Activated naive CD8-positive, alpha-beta T cell treated with anti-CD3 and anti-CD28 coated beads, Interleukin-2, amount 10 ng/mL, durations not matched to agents 7 days and 5 days (primary cell): ENCODE data around the gene CXCL6. TPM values are rescaled to one million over a fixed set of nuclear protein-coding genes. Genes with fewer than 3 reads are reported as not detected.

Experiments used
- ATAC-seq: fragments of 150-1000 bp; cut with Tn5 transposase; one replicate; pipeline ENCODE4 v1.10.0; 2021; ENCODE audit warnings: low read depth, moderate library complexity
- POLR2A ChIA-PET: fragments of 350-600 bp; sonication (Branson Sonifier 250); formaldehyde crosslinking; loops from one replicate; lab custom pipeline; 2021; ENCODE audit warnings: antibody characterized with exemption; lab: Charles Lee
- DNase-seq: peaks from one replicate; pipeline ENCODE4 v3.0.0; 2021
- H3K27ac Mint-ChIP-seq: one replicate; pipeline ENCODE4 v1.8.0; 2022; ENCODE audit warnings: mild to moderate bottlenecking, mixed read lengths
- H3K27me3 Mint-ChIP-seq: one replicate; pipeline ENCODE4 v1.8.0; 2022; ENCODE audit warnings: mild to moderate bottlenecking, moderate library complexity, mixed read lengths
- H3K36me3 Mint-ChIP-seq: one replicate; pipeline ENCODE4 v1.8.0; 2021; ENCODE audit warnings: mild to moderate bottlenecking, mixed read lengths
- H3K4me1 Mint-ChIP-seq: one replicate; pipeline ENCODE4 v1.8.0; 2021; ENCODE audit warnings: mixed read lengths
- H3K4me3 Mint-ChIP-seq: one replicate; pipeline ENCODE4 v1.8.0; 2022; ENCODE audit warnings: mild to moderate bottlenecking, moderate library complexity, mixed read lengths
- H3K9me3 Mint-ChIP-seq: one replicate; pipeline ENCODE4 v1.8.0; 2021; ENCODE audit warnings: mixed read lengths
- total RNA-seq, 2 experiments: library from RNA; stranded (reverse); gene quantifications; one replicate each; pipeline ENCODE4 v1.2.3, GENCODE V29; 2021

CXCL6 gene
- total RNA-seq, 2 experiments from 2014 or later: not detected

DNA sequence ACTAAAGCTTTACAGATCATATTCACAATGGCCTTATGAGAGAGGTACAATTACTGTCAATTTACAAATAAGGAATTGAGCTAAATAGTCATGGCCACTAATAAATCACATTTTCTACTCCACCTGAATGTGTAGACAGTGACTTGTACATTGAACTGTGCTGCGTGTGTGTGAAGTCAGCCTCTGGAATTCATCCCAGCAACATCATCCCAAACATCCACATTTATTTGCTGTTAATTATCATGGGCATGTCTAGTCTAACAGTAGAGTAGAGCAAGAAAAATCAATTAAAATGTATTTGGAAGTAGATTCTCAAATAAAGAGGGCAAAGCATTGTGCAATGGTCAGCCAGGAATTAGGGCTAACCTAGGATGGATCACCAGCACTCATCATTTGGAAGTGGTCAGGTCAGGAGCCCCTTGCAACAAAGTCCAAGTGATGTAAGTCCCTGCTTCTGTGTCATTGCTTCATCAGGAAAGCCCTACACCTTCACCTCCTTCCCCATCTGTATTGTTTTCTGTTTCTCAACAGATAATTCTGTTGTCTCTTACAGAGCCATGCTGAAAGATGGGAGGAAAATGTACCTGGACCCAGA lies 11.8 kb downstream of the CXCL6 start:
- H3K36me3 Mint-ChIP-seq: no peaks in the 10 kb centered on the region
- no peak for DNase-seq
- no peaks in the 10 kb centered on the region for H3K9me3 Mint-ChIP-seq
- ATAC-seq: no peak
- H3K4me3 Mint-ChIP-seq: no peak overlapping the region
- POLR2A ChIA-PET: no interaction called here
- no peak overlapping the region for H3K27ac Mint-ChIP-seq
- no peaks in the 10 kb centered on the region for H3K4me1 Mint-ChIP-seq
- no peaks in the 10 kb centered on the region for H3K27me3 Mint-ChIP-seq

DNA sequence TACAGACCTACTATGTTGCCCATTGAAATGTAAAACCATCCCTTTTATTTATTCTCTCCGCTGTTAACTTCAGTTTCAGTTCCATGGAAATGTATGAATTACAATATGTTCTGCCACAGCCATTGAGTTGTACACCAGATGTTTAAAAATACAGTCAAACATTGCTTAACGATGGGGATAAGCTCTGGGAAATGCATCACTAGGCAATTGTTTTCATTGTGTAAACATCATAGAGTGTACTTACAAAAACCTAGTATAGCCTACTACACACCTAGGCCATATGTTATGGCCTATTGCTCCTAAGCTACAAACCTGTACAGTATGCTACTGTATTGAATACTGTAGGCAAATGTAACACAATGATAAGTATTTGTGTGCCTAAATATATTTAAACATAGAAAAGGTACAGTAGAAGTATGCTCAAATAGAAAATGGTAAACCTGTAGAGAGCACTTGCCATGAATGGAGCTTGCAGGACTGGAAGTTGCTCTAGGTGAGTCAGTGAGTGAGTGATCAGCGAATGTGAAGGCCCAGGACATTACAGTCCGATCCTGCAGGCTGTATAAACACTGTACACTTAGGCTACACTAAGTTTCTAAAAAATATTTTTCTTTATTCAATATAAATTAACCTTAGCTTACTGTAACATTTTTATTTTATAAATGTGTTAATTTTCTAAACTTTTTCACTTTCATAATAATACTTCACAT lies 13.9 kb downstream of the CXCL6 start:
- POLR2A ChIA-PET: no interaction called here
- DNase-seq (no peak), ATAC-seq (no peak)
- Mint-ChIP-seq H3K4me1 (no peaks in the 10 kb centered on the region), H3K4me3 (no peak overlapping the region), H3K27ac (no peak overlapping the region), H3K36me3 (no peaks in the 10 kb centered on the region), H3K27me3 (peaks cover 6% of the 10 kb centered on the region), H3K9me3 (no peaks in the 10 kb centered on the region)

DNA sequence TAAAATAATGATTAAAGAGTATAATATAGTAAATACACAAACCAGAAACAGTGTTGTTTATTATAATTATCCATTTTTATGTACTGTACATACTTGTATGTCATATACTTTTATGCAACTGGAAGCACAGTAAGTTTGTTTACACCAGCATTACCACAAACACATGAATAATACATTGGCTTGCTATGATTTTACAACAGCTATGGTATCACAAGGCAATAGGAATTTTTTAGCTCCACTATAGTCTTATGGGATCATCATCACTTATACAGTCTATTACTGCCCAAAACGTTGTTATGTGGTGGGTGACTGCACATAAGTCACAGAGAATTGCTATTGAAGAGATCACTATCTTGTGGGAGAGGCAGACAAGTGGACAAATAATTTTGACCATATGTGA lies 14.8 kb downstream of the CXCL6 start:
- POLR2A ChIA-PET: no interaction called here
- no peak for DNase-seq
- Mint-ChIP-seq H3K27ac (no peak overlapping the region), H3K27me3 (peaks cover 6% of the 10 kb centered on the region), H3K36me3 (no peaks in the 10 kb centered on the region), H3K9me3 (no peaks in the 10 kb centered on the region), H3K4me3 (no peak overlapping the region), H3K4me1 (no peaks in the 10 kb centered on the region)
- ATAC-seq: no peak

DNA sequence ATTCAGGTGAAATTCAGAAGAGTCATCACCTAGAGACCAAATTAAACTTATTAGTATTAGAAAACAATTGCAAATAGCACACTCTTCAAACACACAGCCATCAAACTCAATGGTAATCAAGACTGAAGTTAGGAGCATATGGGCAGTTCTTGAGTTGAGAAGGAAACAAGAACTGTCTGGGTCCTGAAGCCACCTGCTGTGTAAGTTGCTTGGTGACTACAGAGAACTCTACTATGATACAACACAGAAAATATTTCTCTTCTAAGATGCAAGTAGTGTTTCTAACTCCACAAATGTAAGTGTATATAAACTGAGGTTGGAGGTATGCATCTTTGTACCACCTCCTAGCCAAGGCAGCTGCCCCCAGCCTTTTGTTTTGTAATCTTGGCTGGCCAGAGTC lies 16.3 kb downstream of the CXCL6 start:
- H3K4me3 Mint-ChIP-seq: no peak overlapping the region
- ATAC-seq: no peak
- H3K27me3 Mint-ChIP-seq: peaks cover 6% of the 10 kb centered on the region
- H3K36me3 Mint-ChIP-seq: no peaks in the 10 kb centered on the region
- H3K4me1 Mint-ChIP-seq: no peaks in the 10 kb centered on the region
- no peaks in the 10 kb centered on the region for H3K9me3 Mint-ChIP-seq
- DNase-seq: no peak
- no peak overlapping the region for H3K27ac Mint-ChIP-seq
- POLR2A ChIA-PET: no interaction called here

DNA sequence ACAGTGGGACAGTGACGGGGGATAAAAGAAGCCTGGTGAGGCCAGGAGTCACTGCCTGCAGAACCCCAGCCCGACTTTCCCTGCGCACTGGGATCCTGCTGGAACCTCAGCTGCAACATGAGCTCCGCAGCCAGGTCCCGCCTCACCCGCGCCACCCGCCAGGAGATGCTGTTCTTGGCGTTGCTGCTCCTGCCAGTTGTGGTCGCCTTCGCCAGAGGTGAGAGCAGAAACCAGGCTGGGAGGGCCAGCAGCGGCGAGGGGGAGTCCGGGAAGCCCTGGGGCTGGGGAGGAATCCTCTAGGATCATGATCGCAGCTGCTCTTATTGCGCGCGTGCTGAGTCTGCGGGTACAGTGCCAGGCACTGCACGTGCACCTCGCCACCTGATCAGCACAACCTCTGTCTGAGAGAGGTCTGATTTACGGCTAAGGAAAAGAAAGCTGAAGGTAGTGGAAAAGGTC lies 16.8 kb downstream of the CXCL6 start, which contains the start of gene PF4V1:
PF4V1 (plus strand) TSS at position 51 of the 459 bp plus-strand sequence; CDS start at position 118, 67 bp downstream.
- H3K27me3 Mint-ChIP-seq: peaks cover 6% of the 10 kb centered on the region
- H3K36me3 Mint-ChIP-seq: no peaks in the 10 kb centered on the region
- no peak within 1 kb of the TSS for H3K27ac Mint-ChIP-seq
- POLR2A ChIA-PET: no interaction called here
- H3K4me3 Mint-ChIP-seq: no peak within 1 kb of the TSS
- H3K9me3 Mint-ChIP-seq: no peaks in the 10 kb centered on the region
- ATAC-seq (no peak), DNase-seq (no peak)
- no peaks in the 10 kb centered on the region for H3K4me1 Mint-ChIP-seq

DNA sequence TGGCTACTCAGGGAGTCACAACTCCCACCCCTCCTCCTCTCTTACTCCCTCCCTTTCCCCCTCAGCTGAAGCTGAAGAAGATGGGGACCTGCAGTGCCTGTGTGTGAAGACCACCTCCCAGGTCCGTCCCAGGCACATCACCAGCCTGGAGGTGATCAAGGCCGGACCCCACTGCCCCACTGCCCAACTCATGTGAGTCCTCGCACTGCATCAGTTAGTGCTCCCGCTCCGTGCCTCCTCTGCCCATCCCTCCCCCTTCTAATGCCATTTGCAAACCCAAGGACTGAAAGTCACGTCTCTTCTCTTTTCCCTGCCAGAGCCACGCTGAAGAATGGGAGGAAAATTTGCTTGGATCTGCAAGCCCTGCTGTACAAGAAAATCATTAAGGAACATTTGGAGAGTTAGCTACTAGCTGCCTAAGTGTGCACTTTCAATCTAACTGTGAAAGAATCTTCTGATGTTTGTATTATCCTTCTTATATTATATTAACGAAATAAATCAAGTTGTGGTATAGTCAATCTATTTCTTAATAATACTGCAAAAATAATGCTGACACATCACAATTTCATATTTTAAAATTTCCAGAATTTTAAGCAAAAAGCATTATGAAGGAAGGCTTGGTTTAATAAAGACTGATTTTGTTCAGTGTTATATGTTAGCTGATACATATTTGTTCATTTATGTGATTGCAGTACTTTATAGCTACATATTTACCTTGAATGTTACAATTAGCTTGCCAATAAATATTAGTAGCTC lies 17.4 kb downstream of the CXCL6 start:
- POLR2A ChIA-PET: no interaction called here
- H3K4me3 Mint-ChIP-seq: no peak overlapping the region
- H3K9me3 Mint-ChIP-seq: no peaks in the 10 kb centered on the region
- DNase-seq (no peak), ATAC-seq (no peak)
- H3K4me1 Mint-ChIP-seq: no peaks in the 10 kb centered on the region
- no peak overlapping the region for H3K27ac Mint-ChIP-seq
- H3K36me3 Mint-ChIP-seq: no peaks in the 10 kb centered on the region
- peaks cover 6% of the 10 kb centered on the region for H3K27me3 Mint-ChIP-seq

DNA sequence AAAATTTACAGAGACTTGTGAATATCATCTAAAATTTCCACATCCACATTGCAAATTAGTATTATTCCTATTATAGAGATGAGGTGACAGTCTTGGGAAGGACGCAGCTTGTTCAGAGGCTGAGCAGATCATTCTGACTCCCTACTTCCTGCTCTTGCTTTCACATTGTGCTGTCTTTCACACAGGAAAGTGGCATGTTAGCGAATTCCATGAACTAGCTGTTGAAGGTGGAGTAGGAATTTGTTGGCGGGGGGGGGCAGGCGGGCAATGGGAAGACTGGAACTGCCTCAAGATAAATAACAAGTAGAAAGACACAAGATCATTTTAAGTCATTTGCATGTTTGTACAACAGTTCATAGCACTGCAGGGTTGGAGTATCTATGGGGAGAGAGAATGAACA lies 18.9 kb downstream of the CXCL6 start:
- ATAC-seq (no peak), DNase-seq (no peak)
- Mint-ChIP-seq H3K36me3 (no peaks in the 10 kb centered on the region), H3K27me3 (peaks cover 6% of the 10 kb centered on the region), H3K4me3 (no peak overlapping the region), H3K4me1 (no peaks in the 10 kb centered on the region), H3K9me3 (no peaks in the 10 kb centered on the region), H3K27ac (no peak overlapping the region)
- POLR2A ChIA-PET: no interaction called here

DNA sequence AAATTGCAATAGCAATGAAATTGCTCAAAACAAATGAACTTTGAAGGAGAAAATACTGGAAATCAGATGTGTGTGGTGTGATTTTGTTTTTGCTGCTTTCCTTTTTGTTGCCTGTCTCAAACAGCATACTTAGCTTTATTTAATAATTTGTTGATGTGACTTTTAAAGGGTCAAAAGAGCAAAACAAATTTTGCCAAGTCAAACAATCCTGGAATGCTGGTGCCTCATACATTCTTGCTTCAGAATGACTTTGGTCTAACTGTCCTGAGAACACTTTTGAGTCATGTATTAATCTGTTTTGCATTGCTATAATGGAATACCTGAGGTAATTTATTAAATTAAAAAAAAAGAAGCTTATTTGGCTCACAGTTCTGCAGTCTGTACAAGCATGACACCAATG lies 20.0 kb downstream of the CXCL6 start:
- Mint-ChIP-seq H3K4me3 (no peak overlapping the region), H3K36me3 (no peaks in the 10 kb centered on the region), H3K9me3 (no peaks in the 10 kb centered on the region), H3K27ac (no peak overlapping the region), H3K4me1 (no peaks in the 10 kb centered on the region), H3K27me3 (peaks cover 6% of the 10 kb centered on the region)
- ATAC-seq (no peak), DNase-seq (no peak)
- POLR2A ChIA-PET: no interaction called here

DNA sequence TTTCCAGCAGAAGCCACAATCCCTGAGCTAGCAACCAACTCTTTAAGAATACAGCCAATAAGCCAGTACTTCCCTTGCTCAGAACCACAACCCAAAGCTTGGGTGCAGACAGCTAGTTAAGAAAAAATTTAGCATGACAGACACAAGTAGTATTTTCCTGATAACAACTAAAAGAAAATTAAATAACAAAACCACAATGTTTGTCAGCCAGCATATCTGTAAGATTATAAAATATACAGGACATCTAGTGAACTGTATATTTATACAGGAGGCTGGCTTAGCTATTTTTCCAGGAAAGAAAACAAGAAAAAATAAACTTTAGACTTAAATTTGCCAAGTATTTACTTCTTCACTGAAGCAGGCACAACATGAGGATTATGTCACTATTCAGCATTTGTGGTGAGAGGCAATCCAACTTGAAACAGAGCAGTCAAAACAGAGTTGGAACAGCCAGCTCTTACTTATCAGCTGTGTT lies 23.2 kb downstream of the CXCL6 start:
- ATAC-seq (no peak), DNase-seq (no peak)
- Mint-ChIP-seq H3K9me3 (no peaks in the 10 kb centered on the region), H3K27ac (no peak overlapping the region), H3K27me3 (peaks cover 1% of the 10 kb centered on the region), H3K4me3 (no peak overlapping the region), H3K4me1 (no peaks in the 10 kb centered on the region), H3K36me3 (no peaks in the 10 kb centered on the region)
- POLR2A ChIA-PET: no interaction called here

DNA sequence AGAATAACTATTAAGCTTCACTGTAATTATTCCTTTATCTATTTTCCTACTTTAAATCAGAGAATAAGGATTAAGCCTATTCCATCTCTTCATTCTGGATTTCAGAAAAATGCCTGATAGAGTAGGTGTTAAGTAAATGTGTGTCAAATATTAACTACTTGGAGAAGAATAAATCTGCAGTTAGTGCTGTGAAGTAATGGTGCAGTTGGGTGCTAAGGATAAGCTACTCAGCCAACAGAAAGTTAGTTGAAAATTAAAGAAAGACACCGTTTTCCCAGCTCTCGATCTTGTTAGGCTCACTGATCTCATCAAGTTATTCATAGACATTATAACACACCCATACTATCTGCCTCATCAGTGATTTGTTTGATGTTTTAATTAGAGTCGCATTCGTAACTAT lies 23.7 kb downstream of the CXCL6 start:
- POLR2A ChIA-PET: no interaction called here
- ATAC-seq (no peak), DNase-seq (no peak)
- Mint-ChIP-seq H3K9me3 (no peaks in the 10 kb centered on the region), H3K27ac (no peak overlapping the region), H3K4me1 (no peaks in the 10 kb centered on the region), H3K36me3 (no peaks in the 10 kb centered on the region), H3K4me3 (no peak overlapping the region), H3K27me3 (no peaks in the 10 kb centered on the region)

DNA sequence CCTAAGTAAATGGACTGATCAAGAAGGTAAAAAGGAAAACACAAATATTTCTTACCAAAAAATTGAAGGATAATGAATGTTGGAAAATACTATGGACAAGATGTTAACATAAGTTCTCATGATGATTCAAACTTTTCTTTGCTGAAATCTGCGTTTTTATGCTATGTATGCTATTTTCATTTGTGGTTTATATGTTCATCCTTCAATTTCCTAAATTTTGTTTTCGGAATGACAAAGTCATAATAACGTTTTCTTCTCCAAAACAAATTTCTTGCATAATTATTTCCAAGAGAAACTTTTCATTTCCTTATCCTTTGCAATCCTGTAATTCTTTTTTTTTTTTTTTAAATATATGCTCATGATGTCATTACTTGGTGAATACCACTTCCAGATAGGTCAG lies 24.4 kb downstream of the CXCL6 start:
- Mint-ChIP-seq H3K4me1 (no peaks in the 10 kb centered on the region), H3K27me3 (no peaks in the 10 kb centered on the region), H3K36me3 (no peaks in the 10 kb centered on the region), H3K9me3 (no peaks in the 10 kb centered on the region), H3K4me3 (no peak overlapping the region), H3K27ac (no peak overlapping the region)
- POLR2A ChIA-PET: no interaction called here
- ATAC-seq: no peak
- DNase-seq: no peak

DNA sequence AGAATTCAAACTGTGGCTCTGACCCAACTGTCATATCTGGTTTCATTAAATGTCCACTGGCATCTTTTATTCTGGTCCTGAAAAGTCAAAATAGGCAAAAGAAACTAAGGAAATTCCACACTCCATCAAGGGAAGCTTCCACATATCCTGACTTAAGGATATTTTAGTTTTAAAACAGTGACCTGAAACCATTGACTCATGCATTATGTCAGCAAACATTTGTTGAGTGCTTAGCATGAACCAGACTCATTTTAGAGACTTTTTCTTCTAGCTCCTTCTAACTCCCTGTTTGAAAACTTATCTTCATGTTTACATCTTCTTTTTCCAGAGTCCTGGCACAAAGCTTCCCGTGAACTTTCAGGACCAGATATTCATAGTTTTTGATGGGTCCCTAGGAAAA lies 25.8 kb downstream of the CXCL6 start:
- no peak overlapping the region for H3K27ac Mint-ChIP-seq
- POLR2A ChIA-PET: no interaction called here
- no peaks in the 10 kb centered on the region for H3K36me3 Mint-ChIP-seq
- H3K4me3 Mint-ChIP-seq: no peak overlapping the region
- DNase-seq (no peak), ATAC-seq (no peak)
- H3K9me3 Mint-ChIP-seq: no peaks in the 10 kb centered on the region
- H3K27me3 Mint-ChIP-seq: no peaks in the 10 kb centered on the region
- no peaks in the 10 kb centered on the region for H3K4me1 Mint-ChIP-seq

DNA sequence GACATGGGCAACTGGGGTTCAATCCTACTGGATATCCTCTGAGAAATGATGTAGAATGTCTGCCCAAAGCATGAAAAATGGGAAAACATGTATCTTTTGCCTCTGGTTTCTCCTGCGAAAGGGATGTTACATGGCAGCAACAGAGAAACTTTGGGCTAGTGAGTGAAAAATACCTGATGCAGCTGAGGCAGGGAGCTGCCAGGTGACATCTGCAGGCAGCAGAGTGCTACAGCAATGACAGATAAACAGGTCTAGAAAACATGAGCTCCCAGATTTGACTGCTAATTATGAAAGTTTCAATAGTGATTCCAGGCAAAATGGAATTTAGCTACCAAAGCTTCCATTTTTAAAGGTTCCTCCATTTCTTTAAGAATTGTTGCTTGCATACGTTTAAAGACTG lies 27.9 kb downstream of the CXCL6 start:
- ATAC-seq (no peak), DNase-seq (no peak)
- H3K4me3 Mint-ChIP-seq: no peak overlapping the region
- H3K9me3 Mint-ChIP-seq: no peaks in the 10 kb centered on the region
- H3K36me3 Mint-ChIP-seq: no peaks in the 10 kb centered on the region
- no peak overlapping the region for H3K27ac Mint-ChIP-seq
- POLR2A ChIA-PET: no interaction called here
- H3K4me1 Mint-ChIP-seq: no peaks in the 10 kb centered on the region
- peaks cover 9% of the 10 kb centered on the region for H3K27me3 Mint-ChIP-seq

DNA sequence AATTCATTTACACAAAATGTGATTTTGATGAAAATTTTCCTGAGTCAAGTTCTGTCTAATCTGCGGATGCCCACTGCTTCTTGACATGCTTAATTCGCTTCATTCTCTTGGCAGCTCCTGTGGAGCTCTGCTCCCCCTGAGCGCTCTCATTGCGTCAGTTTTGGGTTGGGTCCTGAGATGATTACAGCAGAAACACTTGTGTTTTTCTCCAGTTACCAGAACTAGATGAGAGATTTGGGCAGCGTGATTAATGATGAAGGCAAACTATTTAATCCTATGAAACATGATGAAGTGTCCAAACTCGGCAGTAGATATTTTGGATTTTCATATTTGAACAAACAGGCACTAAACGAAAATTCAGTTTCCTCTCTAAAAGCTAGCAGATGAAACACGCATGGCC lies 28.5 kb downstream of the CXCL6 start:
- ATAC-seq: no peak
- DNase-seq: no peak
- Mint-ChIP-seq H3K4me3 (no peak overlapping the region), H3K4me1 (no peaks in the 10 kb centered on the region), H3K27me3 (peaks cover 14% of the 10 kb centered on the region), H3K27ac (no peak overlapping the region), H3K9me3 (no peaks in the 10 kb centered on the region), H3K36me3 (no peaks in the 10 kb centered on the region)
- POLR2A ChIA-PET: no interaction called here
